Karpas-422 (cell line): ENCODE measurements around the gene ATXN2L. TPM values are rescaled to one million over a fixed set of nuclear protein-coding genes. Genes with fewer than 3 reads are reported as not detected.

Source experiments
- DNase-seq: peaks from one replicate; pipeline ENCODE4 v3.0.0-alpha.2; 2015
- H2AFZ ChIP-seq: fragments of 200-600 bp; sonication (generic); 2 replicates; pipeline ENCODE4 v1.6.1; 2014; ENCODE audit warnings: antibody characterized with exemption, low read length, mixed read lengths
- H3K27ac ChIP-seq: fragments of 200-600 bp; sonication (generic); 2 replicates; pipeline ENCODE4 v1.5.1; 2014; ENCODE audit warnings: mild to moderate bottlenecking, low read length, moderate library complexity
- H3K27me3 ChIP-seq: fragments of 200-600 bp; sonication (generic); 2 replicates; pipeline ENCODE4 v1.6.1; 2014; ENCODE audit warnings: low read length, mixed read lengths
- H3K36me3 ChIP-seq: fragments of 200-600 bp; sonication (generic); 2 replicates; pipeline ENCODE4 v1.6.1; 2014; ENCODE audit warnings: low read length, mixed read lengths; ENCODE audit not compliant: insufficient read depth
- H3K4me1 ChIP-seq: fragments of 200-600 bp; sonication (generic); 2 replicates; pipeline ENCODE4 v1.6.1; 2014; ENCODE audit warnings: mild to moderate bottlenecking, low read length, mixed read lengths
- H3K4me2 ChIP-seq: fragments of 200-600 bp; sonication (generic); 2 replicates; pipeline ENCODE4 v1.6.1; 2014; ENCODE audit warnings: low read length, low read depth, mild to moderate bottlenecking; ENCODE audit not compliant: poor library complexity, severe bottlenecking
- H3K4me3 ChIP-seq: fragments of 200-600 bp; sonication (generic); 2 replicates; pipeline ENCODE4 v1.5.1; 2014; ENCODE audit warnings: mild to moderate bottlenecking, antibody characterized with exemption, low read length, mixed read lengths
- H3K79me2 ChIP-seq: fragments of 200-600 bp; sonication (generic); 2 replicates; pipeline ENCODE4 v1.6.1; 2014; ENCODE audit warnings: mild to moderate bottlenecking, low read length, mixed read lengths
- H3K9ac ChIP-seq: fragments of 200-600 bp; sonication (generic); 2 replicates; pipeline ENCODE4 v1.6.0; 2014; ENCODE audit warnings: low read length
- H3K9me2 ChIP-seq: fragments of 200-600 bp; sonication (generic), shearing (Covaris generic); replicated peaks from 2 replicates; pipeline ENCODE4 v1.6.0; 2014; ENCODE audit warnings: mild to moderate bottlenecking, low read length, moderate library complexity; ENCODE audit not compliant: insufficient read depth
- H3K9me3 ChIP-seq: fragments of 300-700, 200-600 bp; sonication (generic); 2 replicates; pipeline ENCODE4 v1.6.1; 2014; ENCODE audit warnings: low read length, mixed read lengths
- H4K20me1 ChIP-seq: fragments of 200-600 bp; sonication (generic); 2 replicates; pipeline ENCODE4 v1.6.1; 2014; ENCODE audit warnings: mild to moderate bottlenecking, antibody characterized with exemption, low read length, low read depth; ENCODE audit not compliant: insufficient read depth
- total RNA-seq: library from RNA; depleted of rRNA; stranded (reverse); fragments of >200 nt; shearing (Covaris generic); gene quantifications from 2 replicates; pipeline ENCODE4 v1.2.3, GENCODE V29; 2014; ENCODE audit warnings: low replicate concordance

ATXN2L gene
- total RNA-seq, 1 experiment from 2014 or later: 116 TPM

- H3K36me3 ChIP-seq: peaks cover 16% of the 10 kb centered on the region; the same call in 1 of the 2 replicates
- H3K9me3 ChIP-seq: no peaks in the 10 kb centered on the region
Measured at GRCh38 chr16:28869201-28869600, 46.4 kb downstream of the ATXN2L start.

GRCh38 chr16:28872952-28873351, 50.2 kb downstream of the ATXN2L start:
- H3K79me2 ChIP-seq: 0 out of 2 replicates have a peak, but pooled peaks cover 3% of the 10 kb centered on the region
- no peaks in the 10 kb centered on the region for H3K9me2 ChIP-seq
- no peaks in the 10 kb centered on the region for H3K27me3 ChIP-seq
- no peaks in the 10 kb centered on the region for H3K9me3 ChIP-seq
- H2AFZ ChIP-seq: no peak overlapping the region
- no peak overlapping the region for H3K4me2 ChIP-seq
- DNase-seq: no peak
- H3K27ac ChIP-seq: no peak overlapping the region
- peaks cover 8% of the 10 kb centered on the region for H3K4me1 ChIP-seq
- no peak overlapping the region for H3K9ac ChIP-seq
- H3K4me3 ChIP-seq: no peak overlapping the region
- no peaks in the 10 kb centered on the region for H4K20me1 ChIP-seq
- peaks cover 8% of the 10 kb centered on the region; the same call in 1 of the 2 replicates for H3K36me3 ChIP-seq

More at GRCh38 chr16:28869201-28869600, 46.4 kb downstream of the ATXN2L start:
- Histone ChIP-seq H3K79me2 (peaks cover 20% of the 10 kb centered on the region), H4K20me1 (peaks cover 6% of the 10 kb centered on the region; the same call in 1 of the 2 replicates), H2AFZ (no peak overlapping the region), H3K27me3 (no peaks in the 10 kb centered on the region), H3K9ac (no peak overlapping the region), H3K9me2 (no peaks in the 10 kb centered on the region), H3K4me1 (peaks cover 14% of the 10 kb centered on the region), H3K4me2 (no peak overlapping the region), H3K27ac (no peak overlapping the region), H3K4me3 (no peak overlapping the region)
- no peak for DNase-seq

GRCh38 chr16:28873543-28874201, 50.9 kb downstream of the ATXN2L start:
- no peaks in the 10 kb centered on the region for H4K20me1 ChIP-seq
- H3K9ac ChIP-seq: no peak overlapping the region
- DNase-seq: peak; percentile 86
- H3K4me3 ChIP-seq: no peak overlapping the region
- H3K36me3 ChIP-seq: peaks cover 7% of the 10 kb centered on the region; the same call in 1 of the 2 replicates
- no peaks in the 10 kb centered on the region for H3K9me3 ChIP-seq
- no peak overlapping the region for H2AFZ ChIP-seq
- H3K9me2 ChIP-seq: no peaks in the 10 kb centered on the region
- H3K27me3 ChIP-seq: no peaks in the 10 kb centered on the region
- H3K4me1 ChIP-seq: peaks cover 15% of the 10 kb centered on the region
- H3K27ac ChIP-seq: no peak overlapping the region
- H3K4me2 ChIP-seq: no peak overlapping the region
- H3K79me2 ChIP-seq: peaks cover 8% of the 10 kb centered on the region

GRCh38 chr16:28874406-28874805, 51.6 kb downstream of the ATXN2L start:
- no peak overlapping the region for H2AFZ ChIP-seq
- peaks cover 20% of the 10 kb centered on the region for H3K4me1 ChIP-seq
- H3K79me2 ChIP-seq: peaks cover 15% of the 10 kb centered on the region
- DNase-seq: no peak
- no peaks in the 10 kb centered on the region for H4K20me1 ChIP-seq
- no peaks in the 10 kb centered on the region for H3K9me2 ChIP-seq
- H3K9me3 ChIP-seq: no peaks in the 10 kb centered on the region
- H3K36me3 ChIP-seq: 0 out of 2 replicates have a peak, but pooled peaks cover 2% of the 10 kb centered on the region
- H3K4me2 ChIP-seq: no peak overlapping the region
- H3K27ac ChIP-seq: no peak overlapping the region
- H3K4me3 ChIP-seq: no peak overlapping the region
- no peaks in the 10 kb centered on the region for H3K27me3 ChIP-seq
- no peak overlapping the region for H3K9ac ChIP-seq

- Histone ChIP-seq H2AFZ (no peak overlapping the region), H3K4me1 (peaks cover 26% of the 10 kb centered on the region), H3K79me2 (peaks cover 15% of the 10 kb centered on the region), H3K4me3 (no peak overlapping the region), H3K9me2 (no peaks in the 10 kb centered on the region), H3K9ac (no peak overlapping the region), H3K27ac (no peak overlapping the region), H3K9me3 (no peaks in the 10 kb centered on the region), H4K20me1 (no peaks in the 10 kb centered on the region), H3K36me3 (0 out of 2 replicates have a peak, but pooled peaks cover 2% of the 10 kb centered on the region), H3K4me2 (no peak overlapping the region), H3K27me3 (no peaks in the 10 kb centered on the region)
- DNase-seq: no peak
Measured at GRCh38 chr16:28875134-28876018, 52.6 kb downstream of the ATXN2L start.

- Histone ChIP-seq H4K20me1 (no peaks in the 10 kb centered on the region), H3K9ac (no peak overlapping the region), H3K36me3 (0 out of 2 replicates have a peak, but pooled peaks cover 2% of the 10 kb centered on the region), H3K27ac (no peak overlapping the region), H2AFZ (no peak overlapping the region), H3K79me2 (peaks cover 15% of the 10 kb centered on the region), H3K4me2 (no peak overlapping the region), H3K27me3 (no peaks in the 10 kb centered on the region), H3K9me2 (no peaks in the 10 kb centered on the region), H3K4me3 (no peak overlapping the region), H3K9me3 (no peaks in the 10 kb centered on the region), H3K4me1 (peaks cover 26% of the 10 kb centered on the region)
- DNase-seq: no peak
Measured at GRCh38 chr16:28876019-28876659, 53.3 kb downstream of the ATXN2L start.

- Histone ChIP-seq H3K4me3 (no peak overlapping the region), H3K9ac (no peak overlapping the region; the same call in 1 of the 2 replicates), H3K9me2 (no peaks in the 10 kb centered on the region), H3K27me3 (no peaks in the 10 kb centered on the region), H3K9me3 (no peaks in the 10 kb centered on the region), H3K36me3 (0 out of 2 replicates have a peak, but pooled peaks cover 2% of the 10 kb centered on the region), H3K79me2 (peaks cover 15% of the 10 kb centered on the region), H3K4me2 (no peak overlapping the region), H2AFZ (no peak overlapping the region), H3K4me1 (peaks cover 26% of the 10 kb centered on the region), H3K27ac (no peak overlapping the region), H4K20me1 (no peaks in the 10 kb centered on the region)
- no peak for DNase-seq
Measured at GRCh38 chr16:28876973-28877654, 54.3 kb downstream of the ATXN2L start.
